ENCODE data around the gene PRPF38A.

GRCh38 chr1:52400131-52400530, 4.3 kb upstream of the PRPF38A start:
- TF ChIP-seq REST (IDR thresholded peaks at IDR 0.05; ENCODE audit: insufficient read depth in 1 of 2, low read depth in 2 of 2, low read length in 1 of 2) (no peak), POLR2AphosphoS5 (IDR thresholded peaks at IDR 0.05; ENCODE audit: low read depth, low read length) (no peak)
